ENCODE data around the gene KRTAP2-1.
"Not testable (repeated sequence)": the region's sequence is repeated elsewhere in the genome, so short reads cannot be mapped to it uniquely, and the experiment has no call there.

KRTAP2-1 gene

DNA sequence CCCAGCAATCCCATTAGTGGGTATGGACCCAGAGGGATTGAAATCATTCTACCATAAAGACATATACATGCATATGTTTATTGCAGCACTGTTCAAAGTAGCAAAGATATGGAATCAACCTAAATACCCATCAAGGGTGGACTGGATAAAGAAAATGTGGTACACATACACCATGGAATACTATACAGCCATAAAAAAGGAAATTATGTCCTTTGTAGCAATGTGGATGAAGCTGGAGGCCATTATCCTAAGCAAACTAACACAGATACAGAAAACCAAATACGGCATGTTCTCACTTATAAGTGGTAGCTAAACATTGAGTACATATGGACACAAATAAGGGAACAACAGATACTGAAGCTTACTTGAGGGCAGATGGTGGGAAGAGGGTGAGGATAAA is 10.4 kb upstream of the KRTAP2-1 start:
- no peak for DNase-seq (ENCODE audit: low read depth in 2 of 2)

DNA sequence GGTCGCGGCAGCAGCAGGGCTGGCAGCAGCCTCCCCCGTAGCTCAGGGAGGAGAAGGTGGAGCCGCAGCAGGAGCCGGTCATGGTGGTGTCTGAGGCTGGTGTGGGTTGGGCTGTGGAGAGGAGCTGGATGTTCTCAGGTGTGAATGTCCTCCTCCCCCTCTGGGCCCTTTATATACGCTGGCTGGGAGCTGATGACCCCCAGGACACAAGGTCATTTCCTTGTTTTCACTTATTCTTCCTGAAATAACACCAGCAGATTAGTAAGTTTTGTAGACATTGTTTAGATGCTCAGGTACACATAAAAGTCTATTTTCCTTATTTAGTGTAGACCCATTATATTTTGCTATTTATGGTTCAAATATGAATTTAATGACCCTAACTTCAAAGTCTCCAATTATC is 8.0 kb upstream of the KRTAP2-1 start, which contains the start of gene KRTAP2-2:
Gene KRTAP2-2, minus strand, starts transcription at position 101 of the 400 bp plus-strand sequence. Its CDS starts 19 bp downstream, at position 82.
- DNase-seq (ENCODE audit: low read depth in 2 of 2), result not testable (repeated sequence)

DNA sequence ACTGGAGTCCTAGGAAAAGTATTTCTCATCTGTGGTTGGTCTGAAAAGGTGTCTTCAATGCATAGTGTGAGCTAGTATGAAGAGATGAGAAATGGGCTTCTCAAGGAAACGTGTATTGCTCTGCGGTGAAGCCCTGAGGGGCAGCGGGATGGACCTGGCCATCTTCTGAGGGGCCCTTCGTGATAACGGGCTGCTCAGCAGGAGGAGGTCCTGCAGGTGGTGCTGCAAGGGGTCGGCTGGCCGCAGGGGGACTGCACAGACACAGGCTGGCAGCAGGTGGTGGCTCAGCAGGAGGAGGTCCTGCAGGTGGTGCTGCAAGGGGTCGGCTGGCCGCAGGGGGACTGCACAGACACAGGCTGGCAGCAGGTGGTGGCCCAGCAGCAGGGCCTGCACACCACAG is 7.4 kb upstream of the KRTAP2-1 start:
- DNase-seq (ENCODE audit: low read depth in 2 of 2), result not testable (repeated sequence)

DNA sequence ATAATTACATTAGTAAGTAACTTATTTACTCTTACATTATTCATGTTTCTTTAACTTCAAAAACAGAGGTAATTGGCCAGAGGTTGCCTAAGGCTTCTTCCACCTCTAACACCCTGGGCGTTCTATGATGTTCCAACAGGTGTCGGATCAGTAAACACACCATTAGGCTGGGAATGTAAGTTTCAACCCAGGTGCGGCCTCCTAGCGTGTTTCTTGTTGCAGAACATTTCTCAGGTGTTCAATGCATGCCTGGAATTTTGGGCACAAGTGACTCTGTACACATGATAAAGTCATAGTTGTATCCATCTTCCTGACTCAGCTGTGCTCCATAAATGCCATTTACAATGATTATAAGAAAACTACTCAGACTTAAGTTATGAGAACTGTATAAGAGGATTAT is 6.9 kb upstream of the KRTAP2-1 start:
- no peak for DNase-seq (ENCODE audit: low read depth in 2 of 2)

DNA sequence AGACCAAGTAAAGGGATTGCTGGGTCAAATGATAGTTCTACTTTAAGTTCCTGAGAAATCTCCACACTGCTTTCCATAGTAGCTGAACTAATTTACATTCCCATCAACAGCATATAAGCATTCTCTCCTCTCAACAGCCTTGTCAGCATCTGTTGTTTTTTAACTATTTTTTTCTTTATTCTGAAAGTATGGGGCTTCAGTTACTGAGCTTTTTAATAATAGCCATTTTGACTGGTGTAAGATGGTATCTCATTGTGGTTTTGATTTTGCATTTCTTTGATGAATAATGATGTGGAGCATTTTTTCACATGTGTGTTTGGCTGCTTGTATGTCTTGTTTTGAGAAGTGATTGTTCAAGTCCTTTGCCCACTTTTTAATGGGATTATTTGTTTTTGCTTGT is 5.5 kb upstream of the KRTAP2-1 start:
- DNase-seq (ENCODE audit: low read depth in 2 of 2), result no peak

DNA sequence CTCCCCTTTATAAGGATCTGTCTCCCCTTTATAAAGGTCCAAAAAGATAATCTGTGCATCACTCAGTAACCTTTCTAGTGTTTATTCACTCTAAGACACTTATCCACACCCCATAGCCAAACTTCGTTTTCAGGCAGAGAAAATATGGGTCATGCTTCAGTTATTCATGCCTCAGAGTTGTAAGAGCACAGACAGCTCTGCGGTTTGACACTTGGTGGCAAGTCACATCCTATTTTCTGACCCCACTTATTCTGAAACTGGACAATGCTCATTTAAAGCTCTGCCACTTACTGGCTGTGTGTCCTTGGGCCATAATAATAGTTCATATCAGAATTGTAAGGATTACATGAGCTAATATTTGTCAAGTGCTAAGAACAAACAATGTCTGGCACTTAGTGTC is 2.0 kb upstream of the KRTAP2-1 start:
- no peak for DNase-seq (ENCODE audit: low read depth in 2 of 2)

DNA sequence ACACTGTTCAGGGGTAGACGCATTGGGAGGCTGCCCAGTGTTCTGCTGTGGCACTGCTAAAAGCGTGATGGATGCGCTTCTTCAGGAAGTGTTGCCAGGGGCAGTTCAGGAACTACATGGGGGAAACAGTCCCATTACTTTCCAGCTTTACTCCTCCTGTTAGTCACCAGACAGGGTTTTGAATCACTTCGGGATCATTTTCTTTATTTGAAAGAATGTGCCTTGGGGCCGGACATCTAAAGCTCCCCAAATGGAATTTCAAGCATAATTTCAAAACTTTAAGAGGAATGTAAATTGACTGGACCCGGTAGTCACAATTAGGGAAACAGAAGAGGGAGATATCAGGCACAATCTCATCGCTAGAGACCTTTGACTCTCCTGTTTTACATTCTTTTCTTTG is 1.3 kb upstream of the KRTAP2-1 start:
- no peak for DNase-seq (ENCODE audit: low read depth in 2 of 2)

DNA sequence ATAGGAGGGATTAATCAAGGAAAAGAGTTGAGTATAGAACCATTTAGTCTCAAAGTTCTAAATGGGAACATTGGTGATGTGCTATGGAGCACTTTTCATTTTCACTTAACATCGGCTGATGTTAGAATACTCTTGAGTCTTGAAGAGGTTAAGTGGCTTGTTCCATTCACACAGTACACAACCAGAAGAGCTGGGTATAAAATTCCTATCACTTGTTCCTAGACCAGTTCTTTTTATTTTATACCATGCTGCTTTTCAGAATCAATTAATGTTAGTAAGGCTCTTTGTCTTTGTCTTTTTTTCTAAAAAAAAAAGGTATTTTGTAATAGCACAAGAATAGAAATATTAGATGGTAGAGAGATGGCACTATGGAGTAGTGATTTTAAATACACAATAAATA is 4.2 kb downstream of the KRTAP2-1 start:
- no peak for DNase-seq (ENCODE audit: low read depth in 2 of 2)

DNA sequence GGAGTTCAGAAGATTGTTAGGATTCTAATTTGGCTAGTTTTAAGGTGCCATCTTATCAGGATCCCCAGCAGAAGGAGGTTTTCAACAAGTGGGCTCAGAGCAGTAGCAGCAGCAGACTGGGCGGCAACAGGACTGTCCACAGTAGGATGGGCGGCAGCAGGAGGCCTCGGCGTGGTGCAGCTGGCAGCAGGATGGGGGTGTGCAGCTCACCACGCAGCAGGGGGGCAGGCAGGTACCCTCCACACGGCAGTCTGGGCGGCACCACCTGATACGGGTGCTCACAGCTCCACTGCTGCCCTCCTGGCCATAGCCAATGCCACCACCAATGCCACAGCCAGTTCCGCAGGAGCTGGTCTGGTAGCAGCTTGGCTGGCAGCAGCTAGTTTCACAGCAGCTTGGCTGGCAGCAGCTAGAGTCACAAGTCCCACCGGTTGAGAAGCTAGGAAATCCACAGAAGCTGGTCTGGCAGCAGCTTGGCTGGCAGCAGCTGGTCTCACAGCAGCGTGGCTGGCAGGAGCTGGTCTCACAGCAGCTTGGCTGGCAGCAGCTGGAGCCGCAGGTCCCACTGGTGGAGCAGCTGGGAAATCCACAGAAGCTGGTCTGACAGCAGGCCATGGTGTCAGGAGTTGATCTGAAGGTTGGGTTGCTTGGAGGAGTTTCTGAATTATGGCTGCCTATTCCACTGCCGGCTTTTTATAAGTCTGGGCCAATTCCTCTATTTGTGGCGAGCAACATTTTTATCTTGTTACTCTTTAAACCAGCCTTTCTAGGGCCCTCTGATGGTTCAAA is 6.1 kb downstream of the KRTAP2-1 start, which contains the start of gene KRTAP1-1:
Gene KRTAP1-1, minus strand, starts transcription at position 668 of the 789 bp plus-strand sequence. Its CDS starts 53 bp downstream, at position 615.
- not testable (repeated sequence) for DNase-seq (ENCODE audit: low read depth in 2 of 2)

DNA sequence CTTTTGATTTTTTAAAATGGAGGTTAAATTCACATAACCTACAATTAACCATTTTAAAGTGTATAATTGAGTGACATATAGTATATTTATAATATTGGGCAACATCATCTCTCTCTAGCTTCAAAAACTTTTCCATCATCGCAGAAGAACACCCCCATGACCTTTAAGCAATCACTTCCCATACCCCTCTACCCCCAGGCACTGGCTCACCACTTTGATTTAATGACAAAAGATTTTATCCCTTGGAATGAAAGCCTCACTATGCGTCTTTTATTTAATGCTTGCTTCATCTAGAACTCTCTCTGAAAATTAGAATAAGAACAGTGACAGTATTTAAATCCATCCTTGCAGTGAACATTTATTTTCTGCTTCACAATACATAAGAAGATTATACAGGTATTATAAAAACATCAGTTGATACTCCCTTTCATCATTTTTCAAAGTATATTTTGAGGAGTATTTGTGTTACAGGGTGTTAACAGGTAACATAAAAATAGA is 9.2 kb downstream of the KRTAP2-1 start:
- DNase-seq (ENCODE audit: low read depth in 2 of 2), result no peak

DNA sequence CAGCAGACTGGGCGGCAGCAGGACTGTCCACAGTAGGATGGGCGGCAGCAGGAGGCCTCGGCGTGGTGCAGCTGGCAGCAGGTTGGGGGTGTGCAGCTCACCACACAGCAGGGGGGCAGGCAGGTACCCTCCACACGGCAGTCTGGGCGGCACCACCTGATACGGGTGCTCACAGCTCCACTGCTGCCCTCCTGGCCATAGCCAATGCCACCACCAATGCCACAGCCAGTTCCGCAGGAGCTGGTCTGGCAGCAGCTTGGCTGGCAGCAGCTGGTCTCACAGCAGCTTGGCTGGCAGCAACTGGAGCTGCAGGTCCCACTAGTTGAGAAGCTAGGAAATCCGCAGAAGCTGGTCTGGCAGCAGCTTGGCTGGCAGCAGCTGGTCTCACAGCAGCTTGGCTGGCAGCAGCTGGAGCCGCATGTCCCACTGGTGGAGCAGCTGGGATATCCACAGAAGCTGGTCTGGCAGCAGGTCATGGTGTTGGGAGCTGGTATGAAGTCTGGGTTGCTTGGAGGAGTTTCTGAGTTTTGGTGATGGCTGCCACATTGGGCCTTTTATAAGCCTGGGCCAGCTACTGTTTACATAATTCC is 12.7 kb downstream of the KRTAP2-1 start, which contains the start of gene KRTAP1-3:
Gene KRTAP1-3, minus strand, starts transcription at position 529 of the 590 bp plus-strand sequence. Its CDS starts 53 bp downstream, at position 476.
- not testable (repeated sequence) for DNase-seq (ENCODE audit: low read depth in 2 of 2)

DNA sequence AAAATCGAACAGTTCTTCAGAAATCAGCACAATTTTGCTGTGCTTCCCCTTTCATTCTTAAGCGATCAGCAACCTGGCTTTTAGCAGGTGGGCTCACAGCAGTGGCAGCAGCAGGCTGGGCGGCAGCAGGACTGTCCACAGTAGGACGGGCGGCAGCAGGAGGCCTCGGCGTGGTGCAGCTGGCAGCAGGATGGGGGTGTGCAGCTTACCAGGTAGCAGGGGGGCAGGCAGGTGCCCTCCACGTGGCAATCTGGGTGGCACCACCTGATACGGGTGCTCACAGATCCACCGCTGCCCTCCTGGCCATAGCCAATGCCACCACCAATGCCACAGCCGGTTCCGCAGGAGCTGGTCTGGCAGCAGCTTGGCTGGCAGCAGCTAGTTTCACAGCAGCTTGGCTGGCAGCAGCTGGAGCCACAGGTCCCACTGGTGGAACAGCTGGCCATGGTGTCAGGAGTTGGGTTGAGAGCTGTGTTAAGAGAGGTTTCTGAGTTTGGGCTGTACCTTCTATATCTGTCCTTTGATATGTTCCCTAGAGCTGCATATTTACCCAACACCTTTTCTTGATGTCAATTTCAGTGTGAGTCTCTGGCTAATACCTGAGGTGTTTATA is 17.4 kb downstream of the KRTAP2-1 start, which contains the start of gene KRTAP1-4:
Gene KRTAP1-4, minus strand, starts transcription at position 563 of the 613 bp plus-strand sequence. Its CDS starts 117 bp downstream, at position 446.
- DNase-seq (ENCODE audit: low read depth in 2 of 2), result no peak

DNA sequence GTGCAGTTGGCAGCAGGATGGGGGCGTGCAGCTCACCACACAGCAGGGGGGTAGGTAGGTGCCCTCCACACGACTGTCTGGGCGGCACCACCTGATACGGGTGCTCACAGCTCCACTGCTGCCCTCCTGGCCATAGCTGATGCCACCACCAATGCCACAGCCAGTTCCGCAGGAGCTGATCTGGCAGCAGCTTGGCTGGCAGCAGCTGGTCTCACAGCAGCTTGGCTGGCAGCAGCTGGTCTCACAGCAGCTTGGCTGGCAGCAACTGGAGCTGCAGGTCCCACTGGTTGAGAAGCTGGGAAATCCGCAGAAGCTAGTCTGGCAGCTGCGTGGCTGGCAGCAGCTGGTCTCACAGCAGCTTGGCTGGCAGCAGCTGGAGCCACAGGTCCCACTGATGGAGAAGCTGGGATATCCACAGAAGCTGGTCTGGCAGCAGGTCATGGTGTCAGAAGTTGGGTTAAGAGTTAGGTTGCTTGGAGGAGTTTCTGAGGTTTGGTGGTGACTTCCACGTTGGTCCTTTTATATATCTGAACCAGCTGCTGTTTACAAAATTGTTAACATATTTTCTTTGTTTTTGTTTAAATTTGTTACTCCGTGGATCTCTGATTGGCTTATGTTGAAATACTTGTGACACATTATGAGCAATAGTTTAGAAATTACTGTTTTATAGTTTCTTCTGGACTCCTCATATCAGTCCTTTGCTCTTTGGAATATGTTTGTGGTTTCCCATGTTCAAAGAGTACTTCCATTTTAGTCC is 20.2 kb downstream of the KRTAP2-1 start, which contains the start of gene KRTAP1-5:
Gene KRTAP1-5, minus strand, starts transcription at position 494 of the 757 bp plus-strand sequence. Its CDS starts 53 bp downstream, at position 441.
- DNase-seq (ENCODE audit: low read depth in 2 of 2), result no peak

DNA sequence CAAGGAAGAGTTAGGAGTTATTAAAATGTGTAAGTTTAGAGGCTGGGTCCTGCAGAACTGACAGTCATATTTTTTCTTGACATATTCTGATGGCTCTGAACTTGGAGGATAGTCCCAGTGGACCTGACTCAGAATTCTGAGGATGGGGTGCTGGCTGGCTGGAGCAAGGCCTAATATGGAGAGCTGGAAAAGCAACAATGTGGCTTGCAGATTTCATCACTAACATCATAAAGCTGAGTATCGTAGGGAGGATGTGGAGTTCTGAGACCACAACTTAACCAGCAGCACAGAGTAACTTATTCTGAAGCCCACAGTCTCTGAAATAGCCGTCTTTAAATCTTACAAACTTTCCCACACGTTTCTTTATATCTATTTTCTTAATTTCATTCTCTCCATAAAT is 22.4 kb downstream of the KRTAP2-1 start:
- no peak for DNase-seq (ENCODE audit: low read depth in 2 of 2)

DNA sequence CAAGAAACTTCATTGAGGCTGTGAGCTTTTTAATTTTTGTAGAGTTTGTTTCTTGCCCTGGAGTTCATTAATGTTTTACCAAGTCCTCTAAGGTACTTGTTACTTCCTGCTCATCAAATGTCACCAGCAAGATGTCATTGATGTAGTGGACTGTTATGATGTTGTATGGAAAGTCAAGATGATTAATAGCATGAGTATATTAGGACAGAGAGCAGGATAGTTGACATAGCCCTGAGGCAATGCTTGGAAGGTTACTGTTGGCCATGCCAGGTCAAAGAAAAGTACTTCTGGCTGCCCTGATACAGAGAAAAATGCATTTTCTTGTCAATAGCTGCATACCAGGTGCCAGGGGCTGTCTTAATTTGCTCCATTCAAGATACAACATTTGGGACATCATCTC is 26.8 kb downstream of the KRTAP2-1 start:
- no peak for DNase-seq (ENCODE audit: low read depth in 2 of 2)

DNA sequence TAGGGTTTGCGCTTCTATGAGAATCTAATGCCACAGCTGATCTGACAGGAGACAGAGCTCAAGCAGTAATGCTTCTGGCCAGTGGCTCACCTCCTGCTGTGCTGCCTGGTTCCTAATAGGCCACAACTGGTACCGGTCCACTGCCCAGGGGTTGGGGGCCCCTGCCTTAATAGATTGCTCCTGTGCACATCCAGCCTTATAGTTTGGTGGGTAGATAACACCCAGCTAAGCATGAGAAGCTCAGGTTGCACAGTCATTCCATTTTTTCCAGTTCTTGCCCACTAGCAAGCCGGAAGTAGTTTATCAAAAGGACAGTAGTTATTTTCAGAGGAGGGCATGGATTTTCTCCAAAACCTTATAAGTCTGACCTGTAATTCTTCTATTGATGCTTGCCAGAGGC is 27.7 kb downstream of the KRTAP2-1 start:
- no peak for DNase-seq (ENCODE audit: low read depth in 2 of 2)

DNA sequence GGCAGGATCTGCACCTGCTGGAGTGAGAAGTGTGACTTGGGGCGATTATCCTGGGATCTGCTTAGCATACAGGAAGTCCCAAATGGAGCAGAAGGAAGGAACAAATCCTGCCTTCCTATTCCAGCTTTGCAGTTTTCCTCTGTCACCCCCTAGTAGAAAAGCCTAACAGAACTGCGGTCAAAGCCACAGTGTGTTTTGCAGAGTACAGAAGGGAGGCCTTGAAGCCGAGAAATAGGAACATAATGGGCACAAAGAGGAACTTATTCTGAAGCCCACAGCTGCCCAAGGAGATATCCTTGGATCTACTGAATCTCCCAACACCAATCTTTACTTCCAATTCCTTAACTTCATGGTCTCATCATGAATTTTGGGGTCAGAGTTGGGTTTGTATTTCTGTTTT is 28.6 kb downstream of the KRTAP2-1 start:
- no peak for DNase-seq (ENCODE audit: low read depth in 2 of 2)

DNA sequence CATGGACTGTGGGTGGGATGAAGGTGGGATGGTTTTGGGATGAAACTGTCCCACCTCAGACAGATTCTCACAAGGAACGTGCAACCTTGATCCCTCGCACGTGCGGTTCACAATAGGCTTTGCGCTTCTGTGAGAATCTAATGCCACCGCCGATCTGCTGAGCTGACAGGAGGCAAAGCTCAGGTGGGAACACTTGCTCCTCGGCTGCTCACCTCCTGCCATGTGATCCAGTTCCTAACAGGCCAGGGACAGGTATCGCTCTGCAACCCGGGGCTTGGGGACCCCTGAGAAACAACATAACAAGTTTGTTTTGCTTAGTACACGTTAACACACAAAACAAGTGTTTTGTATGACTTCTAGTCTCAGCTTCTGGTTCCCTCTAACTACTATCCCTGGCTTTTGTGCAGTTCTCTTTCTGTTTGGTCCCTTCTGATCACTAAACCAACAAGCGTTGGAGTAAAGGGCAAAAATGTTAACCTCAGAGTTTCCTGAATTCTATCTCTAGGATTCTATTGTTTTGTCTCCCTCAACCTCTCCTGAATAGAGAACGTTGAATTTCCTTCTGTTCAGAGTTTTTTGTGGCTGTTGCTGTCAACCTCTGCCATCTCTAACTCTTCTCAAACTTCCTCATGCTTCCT is 30.4 kb downstream of the KRTAP2-1 start:
- DNase-seq (ENCODE audit: low read depth in 2 of 2), result no peak

DNA sequence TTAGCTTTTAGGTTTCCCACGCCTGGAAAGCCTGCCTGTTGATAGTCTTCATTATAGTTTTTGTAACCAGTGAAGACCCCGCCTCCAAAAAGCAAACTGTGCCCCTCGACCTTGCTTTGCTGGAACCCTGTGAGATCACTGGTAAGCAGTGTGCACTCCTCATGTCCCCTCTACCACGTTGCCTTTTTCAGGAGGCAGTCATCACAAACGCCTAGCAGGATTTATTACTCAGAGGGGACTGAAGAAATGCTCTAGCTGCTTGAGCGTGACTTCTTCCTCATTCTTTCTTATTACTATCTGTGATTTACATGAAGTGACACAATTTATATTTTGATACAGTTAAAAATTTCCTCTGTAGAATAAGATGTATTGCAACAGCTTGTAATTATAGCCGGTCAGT is 31.7 kb downstream of the KRTAP2-1 start:
- DNase-seq (ENCODE audit: low read depth in 2 of 2), result no peak

DNA sequence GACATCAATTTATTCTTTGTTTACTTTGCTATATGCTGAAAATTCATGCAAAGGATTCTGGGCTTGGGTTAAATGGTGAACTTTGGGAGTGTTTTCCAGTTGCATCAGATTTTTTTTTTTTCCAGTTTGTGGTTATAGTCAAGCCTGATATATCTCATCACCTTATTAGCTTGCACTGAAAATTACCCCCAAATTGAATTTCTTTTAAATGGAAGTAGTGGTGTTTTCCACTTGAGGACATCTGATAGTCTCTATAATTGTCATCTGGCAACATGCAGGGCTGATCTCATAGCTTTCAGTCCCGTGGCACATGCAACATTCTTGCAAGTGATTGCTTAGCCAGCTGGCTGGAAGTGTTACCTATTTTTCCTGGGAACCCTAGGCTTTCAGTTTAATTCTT is 33.5 kb downstream of the KRTAP2-1 start:
- DNase-seq (ENCODE audit: low read depth in 2 of 2), result no peak

DNA sequence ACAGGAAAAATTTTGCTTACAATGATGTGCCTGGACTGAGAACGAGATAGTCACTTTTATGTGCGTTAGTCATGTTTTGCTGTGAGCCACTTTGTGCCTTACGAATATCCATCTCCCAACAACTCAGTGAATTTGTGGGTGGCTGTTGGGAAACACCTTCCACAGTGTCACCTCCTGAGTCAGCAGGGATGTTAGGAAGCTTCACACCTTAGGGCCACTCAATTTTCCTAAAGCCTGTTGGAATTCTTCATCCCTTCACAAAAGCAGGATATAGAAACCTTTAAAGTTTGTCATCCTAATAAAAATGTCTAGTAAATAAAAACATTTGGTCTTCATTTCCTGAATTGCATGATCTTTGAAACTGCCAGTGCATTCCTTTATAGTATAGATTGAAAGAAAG is 33.9 kb downstream of the KRTAP2-1 start:
- DNase-seq (ENCODE audit: low read depth in 2 of 2), result no peak

Data from activated CD4-positive, alpha-beta T cell treated with anti-CD3 and anti-CD28 coated beads for 24 hours (primary cell).